GM12892 (cell line): Measurements from ENCODE around the gene HLA-DRB1.
"Not testable (repeated sequence)": the region's sequence is repeated elsewhere in the genome, so short reads cannot be mapped to it uniquely, and the experiment has no call there.

ENCODE experiments used
- DNase-seq: peaks from one replicate; pipeline ENCODE4 v3.0.0; 2011; ENCODE audit not compliant: insufficient read length
- FAIRE-seq: peaks from 2 replicates; lab custom pipeline; 2011; peaks lifted over from hg19 to GRCh38; lab: Jason Lieb, UNC
- POLR2A ChIP-seq: IDR thresholded peaks from 2 replicates; pipeline ENCODE4 v1.6.1; 2011; ENCODE audit warnings: low read depth, low read length, control low read depth
- POLR2AphosphoS5 ChIP-seq: IDR thresholded peaks from 2 replicates; pipeline ENCODE4 v1.6.1; 2011; ENCODE audit warnings: low read depth, low read length, control low read depth
- TAF1 ChIP-seq: IDR thresholded peaks from 2 replicates; pipeline ENCODE4 v1.6.1; 2011; ENCODE audit warnings: low read depth, mild to moderate bottlenecking, control low read depth, low read length, borderline replicate concordance

HLA-DRB1 gene

GRCh38 chr6:32578962-32579361, 10.7 kb downstream of the HLA-DRB1 start:
- FAIRE-seq, result no peak
- peak; percentile 68 for TF ChIP-seq POLR2A
- TF ChIP-seq POLR2AphosphoS5, result peak; percentile 44; the same call in 1 of the 2 replicates
- no peak for TF ChIP-seq TAF1
- DNase-seq, result no peak

DNA sequence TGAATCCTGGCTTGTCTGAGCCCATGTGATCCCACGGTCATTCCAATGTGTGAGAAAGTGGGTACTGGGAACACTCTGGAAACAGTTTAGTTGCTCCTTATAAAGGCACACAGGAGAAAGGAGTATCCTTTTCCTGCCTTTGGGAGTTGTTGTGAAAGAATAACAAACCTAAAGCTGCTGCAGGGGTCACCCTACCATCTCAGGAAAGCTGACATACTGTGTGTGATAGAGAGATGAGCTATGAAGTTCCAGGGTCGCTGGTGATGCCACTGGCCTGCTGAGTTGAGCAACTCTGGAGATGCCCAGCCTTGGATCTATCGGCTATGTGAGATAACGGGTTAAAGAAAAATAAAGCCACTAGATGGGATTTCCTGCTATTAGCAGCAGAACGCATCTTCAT, 12.2 kb downstream of the HLA-DRB1 start:
- TF ChIP-seq POLR2AphosphoS5 (peak; percentile 96), POLR2A (peak; percentile 79)
- peak; percentile 53 for FAIRE-seq
- DNase-seq, result not testable (repeated sequence)

- FAIRE-seq (no peak), DNase-seq (no peak)
- TF ChIP-seq TAF1, result no peak
- peak; percentile 85 for TF ChIP-seq POLR2A
- peak; percentile 91 for TF ChIP-seq POLR2AphosphoS5
Measured at GRCh38 chr6:32576250-32576649, 13.4 kb downstream of the HLA-DRB1 start.

- no peak for FAIRE-seq
- DNase-seq, result no peak
- TF ChIP-seq POLR2A, result no peak
- TF ChIP-seq TAF1, result no peak
- no peak for TF ChIP-seq POLR2AphosphoS5
Measured at GRCh38 chr6:32570363-32570905, 19.2 kb downstream of the HLA-DRB1 start.

- TF ChIP-seq POLR2AphosphoS5 (no peak), TAF1 (no peak)
- no peak for DNase-seq
- peak; percentile 64 for FAIRE-seq
Measured at GRCh38 chr6:32568561-32568960, 21.1 kb downstream of the HLA-DRB1 start.

DNA sequence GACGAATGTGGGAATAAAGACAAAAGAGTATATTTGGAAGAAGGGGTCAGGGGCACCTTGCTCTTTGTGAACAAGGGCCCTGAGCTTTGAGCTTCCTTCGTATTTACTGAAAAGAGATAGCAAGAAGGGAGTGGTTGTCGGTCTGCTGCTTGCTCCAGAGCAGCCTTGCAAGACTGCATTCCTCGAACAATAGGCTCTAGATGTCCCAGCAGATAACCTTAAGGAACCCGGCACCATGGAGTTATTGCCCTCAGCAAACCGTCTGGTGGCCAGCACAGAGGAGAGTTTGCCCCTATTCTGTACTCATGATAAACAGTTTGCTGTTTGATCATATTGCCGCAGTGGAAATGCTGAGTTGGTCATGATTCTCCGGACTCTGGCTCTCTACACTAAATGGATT, 22.7 kb downstream of the HLA-DRB1 start:
- FAIRE-seq (no peak), DNase-seq (no peak)
- TF ChIP-seq POLR2A (no peak), POLR2AphosphoS5 (no peak), TAF1 (no peak)

GRCh38 chr6:32565511-32565910, 24.1 kb downstream of the HLA-DRB1 start:
- no peak for DNase-seq
- no peak for FAIRE-seq
- TF ChIP-seq POLR2AphosphoS5 (no peak), POLR2A (no peak), TAF1 (no peak)

GRCh38 chr6:32562940-32563339, 26.7 kb downstream of the HLA-DRB1 start:
- TF ChIP-seq POLR2A (no peak), TAF1 (no peak), POLR2AphosphoS5 (no peak)
- FAIRE-seq (no peak), DNase-seq (no peak)

- DNase-seq (no peak), FAIRE-seq (peak; percentile 9)
- TF ChIP-seq POLR2A (no peak), TAF1 (no peak), POLR2AphosphoS5 (no peak)
Measured at GRCh38 chr6:32559747-32560146, 29.9 kb downstream of the HLA-DRB1 start.

GRCh38 chr6:32558426-32559057, 31.1 kb downstream of the HLA-DRB1 start:
- TF ChIP-seq TAF1, result no peak
- TF ChIP-seq POLR2A, result no peak
- no peak for TF ChIP-seq POLR2AphosphoS5
- DNase-seq, result no peak
- FAIRE-seq, result no peak

- no peak for FAIRE-seq
- TF ChIP-seq POLR2A (no peak), POLR2AphosphoS5 (no peak)
- DNase-seq, result no peak
Measured at GRCh38 chr6:32554116-32554965, 35.3 kb downstream of the HLA-DRB1 start.

- FAIRE-seq, result no peak
- TF ChIP-seq POLR2A, result no peak
- no peak for TF ChIP-seq TAF1
- no peak for TF ChIP-seq POLR2AphosphoS5
- DNase-seq, result no peak
Measured at GRCh38 chr6:32553037-32553742, 36.5 kb downstream of the HLA-DRB1 start.
